ENCODE results near the gene PML.

Gene PML

DNA sequence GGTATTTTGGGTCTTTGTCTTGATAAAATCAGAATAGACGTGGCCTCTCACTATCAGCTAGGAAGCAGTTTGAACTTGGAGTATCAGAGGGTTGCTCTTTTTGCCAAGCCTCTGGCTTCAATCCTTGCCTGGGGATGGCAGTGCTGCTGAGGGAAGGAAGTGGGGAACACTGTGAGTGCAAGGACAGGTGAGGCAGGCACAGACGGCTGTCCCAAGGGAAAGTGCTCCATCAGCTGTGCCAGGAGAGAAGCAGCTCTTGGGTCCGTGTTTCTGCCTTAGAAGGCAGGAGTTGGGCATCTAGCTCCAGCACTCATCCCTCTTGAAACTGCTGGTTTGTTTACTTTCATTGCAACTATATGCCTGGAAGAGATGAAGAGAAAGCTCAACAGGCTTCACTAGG lies 33.2 kb downstream of the PML start:
- H3K4me1 ChIP-seq (ENCODE audit: insufficient read depth, low read length, severe bottlenecking) = no peaks in the 10 kb centered on the region
- H3K36me3 ChIP-seq (ENCODE audit: insufficient read depth, low read length) = peaks cover 29% of the 10 kb centered on the region
- TF ChIP-seq CTCF (IDR thresholded peaks at IDR 0.05; ENCODE audit: low read length) = no peak
- no peak for TF ChIP-seq EZH2 (IDR thresholded peaks at IDR 0.05; ENCODE audit: borderline replicate concordance, low read length)
- no peaks in the 10 kb centered on the region for H4K20me1 ChIP-seq (ENCODE audit: insufficient read depth, low read length)
- H3K4me2 ChIP-seq (ENCODE audit: low read length) = no peak overlapping the region
- no peak overlapping the region for H2AFZ ChIP-seq (ENCODE audit: low read length)
- H3F3A ChIP-seq (ENCODE audit: insufficient read depth, low read length) = no peaks in the 10 kb centered on the region
- no peak overlapping the region for H3K27ac ChIP-seq (ENCODE audit: low read depth, low read length, poor library complexity, severe bottlenecking)
- no peak overlapping the region for H3K9ac ChIP-seq (ENCODE audit: low read length)
- H3K9me2 ChIP-seq (ENCODE audit: low read depth, low read length) = no peaks in the 10 kb centered on the region
- H3K27me3 ChIP-seq (ENCODE audit: insufficient read depth, low read length) = no peaks in the 10 kb centered on the region
- no peaks in the 10 kb centered on the region for H3K9me3 ChIP-seq (ENCODE audit: low read length)
- no peak overlapping the region for H3K4me3 ChIP-seq (ENCODE audit: low read depth, low read length, poor library complexity, severe bottlenecking)
- H3K79me2 ChIP-seq (ENCODE audit: insufficient read depth, low read length) = no peaks in the 10 kb centered on the region

GRCh38 chr15:74028646-74029045 lies 34.1 kb downstream of the PML start:
- no peak overlapping the region for H2AFZ ChIP-seq (ENCODE audit: low read length)
- no peak overlapping the region for H3K9ac ChIP-seq (ENCODE audit: low read length)
- H3K36me3 ChIP-seq (ENCODE audit: insufficient read depth, low read length) = peaks cover 20% of the 10 kb centered on the region; the same call in 1 of the 2 replicates
- H3K9me2 ChIP-seq (ENCODE audit: low read depth, low read length) = no peaks in the 10 kb centered on the region
- H3K4me3 ChIP-seq (ENCODE audit: low read depth, low read length, poor library complexity, severe bottlenecking) = no peak overlapping the region
- no peaks in the 10 kb centered on the region for H4K20me1 ChIP-seq (ENCODE audit: insufficient read depth, low read length)
- H3K27me3 ChIP-seq (ENCODE audit: insufficient read depth, low read length) = no peaks in the 10 kb centered on the region
- no peaks in the 10 kb centered on the region for H3K79me2 ChIP-seq (ENCODE audit: insufficient read depth, low read length)
- no peaks in the 10 kb centered on the region for H3K9me3 ChIP-seq (ENCODE audit: low read length)
- no peak overlapping the region for H3K4me2 ChIP-seq (ENCODE audit: low read length)
- H3K4me1 ChIP-seq (ENCODE audit: insufficient read depth, low read length, severe bottlenecking) = no peaks in the 10 kb centered on the region
- no peaks in the 10 kb centered on the region for H3F3A ChIP-seq (ENCODE audit: insufficient read depth, low read length)
- TF ChIP-seq EZH2 (IDR thresholded peaks at IDR 0.05; ENCODE audit: borderline replicate concordance, low read length) (no peak), CTCF (IDR thresholded peaks at IDR 0.05; ENCODE audit: low read length) (no peak)
- no peak overlapping the region for H3K27ac ChIP-seq (ENCODE audit: low read depth, low read length, poor library complexity, severe bottlenecking)

DNA sequence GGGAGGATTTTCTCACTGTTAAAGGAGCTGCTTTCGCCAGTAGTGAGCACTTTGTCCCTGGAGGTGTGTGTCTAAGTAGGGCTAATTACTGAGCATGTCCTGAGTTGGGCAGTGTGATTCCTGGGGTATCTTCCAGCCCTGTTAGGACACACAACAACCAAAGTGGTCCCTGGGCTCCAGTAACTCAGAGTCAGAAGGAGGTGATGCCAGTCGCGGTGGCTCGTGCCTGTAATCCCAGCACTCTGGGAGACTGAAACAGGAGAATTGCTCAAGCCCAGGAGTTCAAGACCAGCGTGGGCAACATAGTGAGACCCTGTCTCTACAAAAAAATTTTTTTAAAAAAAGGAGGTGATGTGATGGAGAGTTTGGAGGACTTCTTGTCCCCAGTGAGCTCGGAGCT lies 37.5 kb downstream of the PML start:
- no peaks in the 10 kb centered on the region for H4K20me1 ChIP-seq (ENCODE audit: insufficient read depth, low read length)
- no peak overlapping the region for H3K27ac ChIP-seq (ENCODE audit: low read depth, low read length, poor library complexity, severe bottlenecking)
- TF ChIP-seq EZH2 (IDR thresholded peaks at IDR 0.05; ENCODE audit: borderline replicate concordance, low read length) (no peak), CTCF (IDR thresholded peaks at IDR 0.05; ENCODE audit: low read length) (no peak)
- H3K79me2 ChIP-seq (ENCODE audit: insufficient read depth, low read length) = no peaks in the 10 kb centered on the region
- no peaks in the 10 kb centered on the region for H3K9me3 ChIP-seq (ENCODE audit: low read length)
- H3K27me3 ChIP-seq (ENCODE audit: insufficient read depth, low read length) = no peaks in the 10 kb centered on the region
- H3K4me1 ChIP-seq (ENCODE audit: insufficient read depth, low read length, severe bottlenecking) = no peaks in the 10 kb centered on the region
- no peaks in the 10 kb centered on the region for H3F3A ChIP-seq (ENCODE audit: insufficient read depth, low read length)
- peaks cover 7% of the 10 kb centered on the region; the same call in 1 of the 2 replicates for H3K36me3 ChIP-seq (ENCODE audit: insufficient read depth, low read length)
- H3K4me3 ChIP-seq (ENCODE audit: low read depth, low read length, poor library complexity, severe bottlenecking) = no peak overlapping the region
- H3K9ac ChIP-seq (ENCODE audit: low read length) = no peak overlapping the region
- no peak overlapping the region for H2AFZ ChIP-seq (ENCODE audit: low read length)
- no peaks in the 10 kb centered on the region for H3K9me2 ChIP-seq (ENCODE audit: low read depth, low read length)
- no peak overlapping the region for H3K4me2 ChIP-seq (ENCODE audit: low read length)

Data from OCI-LY1 (cell line).